ENCODE results near the gene VPS33B. TPM values are rescaled to one million over a fixed set of nuclear protein-coding genes. Genes with fewer than 3 reads are reported as not detected.
"Not testable (repeated sequence)": the region's sequence is repeated elsewhere in the genome, so short reads cannot be mapped to it uniquely, and the experiment has no call there.

VPS33B gene
- polyA plus RNA-seq, 2 of the 4 experiments (the other 2 are of a cell fraction): 11.1 to 17.9 TPM

GRCh38 chr15:91017716-91018115 lies 4.7 kb downstream of the VPS33B start:
- no peak for DNase-seq (ENCODE audit: low read depth in 1 of 2, low spot score in 1 of 2)
- H3K27ac ChIP-seq: no peak overlapping the region
- ChIA-PET POLR2A (no interaction called here), CTCF (interaction anchor here (1.4 kb wide), 1 partner anchor 32 kb away, joined by 3 read pairs; no protein-coding TSS in a partner anchor)
- ATAC-seq: no peak
- H3K4me2 ChIP-seq: no peak overlapping the region
- no peak for TF ChIP-seq EHMT2 (IDR thresholded peaks at IDR 0.05; ENCODE audit: low read depth)
- no peak for TF ChIP-seq CBX2 (IDR thresholded peaks at IDR 0.05; ENCODE audit: borderline replicate concordance, low read depth)
- no peak for TF ChIP-seq RNF2 (IDR thresholded peaks at IDR 0.05; ENCODE audit: borderline replicate concordance, low read depth)
- no peak for TF ChIP-seq HES2 (IDR thresholded peaks at IDR 0.05)
- TF ChIP-seq ZSCAN20 (CRISPR knock-in tag; IDR thresholded peaks at IDR 0.05): no peak
- TF ChIP-seq ZNF302 (CRISPR knock-in tag; IDR thresholded peaks at IDR 0.05): no peak
- no peak for TF ChIP-seq BHLHE40 (IDR thresholded peaks at IDR 0.05; ENCODE audit: low read depth, low read length)
- no peak for TF ChIP-seq PBX3 (IDR thresholded peaks at IDR 0.05)
- TF ChIP-seq SMC3 (IDR thresholded peaks at IDR 0.05): no peak
- no peak for TF ChIP-seq FOSB (CRISPR knock-in tag; IDR thresholded peaks at IDR 0.05)
- no peak for TF ChIP-seq ELK1 (IDR thresholded peaks at IDR 0.05; ENCODE audit: low read depth, low read length)
- TF ChIP-seq TP53 (CRISPR knock-in tag; IDR thresholded peaks at IDR 0.05): no peak
- TF ChIP-seq NR3C1 (IDR thresholded peaks at IDR 0.05): no peak
- no peak for TF ChIP-seq CTCF (IDR thresholded peaks at IDR 0.05)
- TF ChIP-seq KDM1A (IDR thresholded peaks at IDR 0.05; ENCODE audit: low read depth): no peak
- no peak for TF ChIP-seq EHF (CRISPR knock-in tag; IDR thresholded peaks at IDR 0.05)
- no peak for TF ChIP-seq ZFP36 (IDR thresholded peaks at IDR 0.05; ENCODE audit: borderline replicate concordance, partially characterized antibody)
- WGBS (ENCODE audit: missing lambda C conversion rate): 85% methylated on average over 5 of the region's 5 CpGs
- H3K9me3 ChIP-seq: no peaks in the 10 kb centered on the region
- H3K4me1 ChIP-seq: peaks cover 12% of the 10 kb centered on the region
- H3K4me3 ChIP-seq: no peak overlapping the region
- no peak for FAIRE-seq

- H3K27ac ChIP-seq; H3K4me1 ChIP-seq; H3K4me2 ChIP-seq; FAIRE-seq; DNase-seq (ENCODE audit: low read depth in 1 of 2, low spot score in 1 of 2); H3K9me3 ChIP-seq; POLR2A ChIA-PET; ATAC-seq; H3K4me3 ChIP-seq: not testable (repeated sequence)
- whole genome bisulfite sequencing (ENCODE audit: missing lambda C conversion rate): 85% methylated on average over 10 of the region's 10 CpGs
- CTCF ChIA-PET: interaction anchor here (2.2 to 4.8 kb wide), 2 partner anchors 19 to 37 kb away, joined by 7 to 20 read pairs; no protein-coding TSS in a partner anchor
Measured at GRCh38 chr15:91013701-91014100, 8.7 kb downstream of the VPS33B start.

- ChIA-PET CTCF (no interaction called here), POLR2A (no interaction called here)
- ATAC-seq: no peak
- FAIRE-seq: no peak
- WGBS (ENCODE audit: missing lambda C conversion rate): 93% methylated on average over 3 of the region's 3 CpGs
- no peak for TF ChIP-seq JUNB (IDR thresholded peaks at IDR 0.05)
- Histone ChIP-seq H3K27ac (no peak overlapping the region), H3K4me3 (no peak overlapping the region), H3K4me1 (no peaks in the 10 kb centered on the region), H3K9me3 (no peaks in the 10 kb centered on the region), H3K4me2 (no peak overlapping the region)
- no peak for DNase-seq (ENCODE audit: low read depth in 1 of 2, low spot score in 1 of 2)
Measured at GRCh38 chr15:91007266-91007665, 15.1 kb downstream of the VPS33B start.
